HCT116 (cell line): ENCODE data around the gene DMGDH. TPM values are rescaled to one million over a fixed set of nuclear protein-coding genes. Genes with fewer than 3 reads are reported as not detected.

Experiments used
- ATAC-seq: fragments of 200-7000 bp; cut with Tn5 transposase; 2 replicates; pipeline ENCODE4 v1.9.1; 2020; ENCODE audit warnings: mild to moderate bottlenecking, moderate library complexity
- BruUV-seq: library from RNA; stranded (reverse); fragments of 400-500 nt; replicated peaks from 2 replicates; lab custom pipeline; 2021; lab: Mats Ljungman, UMichigan
- CTCF ChIA-PET: fragments of 300-600 bp; sonication (Branson Sonifier 250); formaldehyde crosslinking; loops from one replicate; lab custom pipeline; 2021; ENCODE audit warnings: antibody characterized with exemption; lab: Charles Lee
- POLR2A ChIA-PET: fragments of 300-600, 350-600 bp; sonication (Branson Sonifier 250); formaldehyde crosslinking; loops from one replicate; lab custom pipeline; 2021; ENCODE audit warnings: antibody characterized with exemption; lab: Charles Lee
- RAD21 ChIA-PET, 2 experiments: fragments of 300-600 bp; sonication (Branson Sonifier 250); formaldehyde crosslinking; loops; one replicate each; lab custom pipeline; 2023; ENCODE audit warnings: low total read pairs in 2 of 2; ENCODE audit not compliant: uncharacterized antibody in 2 of 2, unreplicated experiment in 2 of 2, low non-redundant PET in 1 of 2; lab: Charles Lee
- DNase-seq: peaks from one replicate; pipeline ENCODE4 v3.0.0-alpha.2; 2010; ENCODE audit warnings: low read depth, low spot score
- H2AFZ ChIP-seq: fragments of 200-600 bp; shearing (Covaris generic), sonication (generic); 2 replicates; pipeline ENCODE4 v1.6.1; 2017; ENCODE audit warnings: low read depth, mixed run types, mixed read lengths, antibody characterized with exemption, low read length; ENCODE audit not compliant: poor library complexity, severe bottlenecking
- H3K27ac ChIP-seq: 2 replicates; pipeline ENCODE4 v1.5.1; 2012; ENCODE audit warnings: low read depth, low read length
- H3K27me3 ChIP-seq: fragments of 200-600 bp; sonication (generic); 2 replicates; pipeline ENCODE4 v1.6.1; 2016; ENCODE audit warnings: mixed run types, low read length, mixed read lengths; ENCODE audit not compliant: insufficient read depth
- H3K36me3 ChIP-seq, 2 experiments: fragments of 200-500 bp in 1 of 2; fragments of 200-600 bp in 1 of 2; sonication (Bioruptor generic) in 1 of 2; sonication (generic) in 1 of 2; 2 replicates each; pipeline versions ENCODE4 v1.5.1 to v1.6.1; 2014 to 2016; ENCODE audit warnings: low read length in 2 of 2, inconsistent platforms in 1 of 2, mixed read lengths in 1 of 2, mixed run types in 1 of 2; ENCODE audit not compliant: insufficient read depth in 2 of 2, control insufficient read depth in 1 of 2
- H3K4me1 ChIP-seq, 2 experiments: fragments of 200-600 bp in 1 of 2; sonication (generic) in 1 of 2; 2 replicates each; pipeline versions ENCODE4 v1.5.1 to v1.6.1; 2012 to 2017; ENCODE audit warnings: low read length in 2 of 2, inconsistent platforms in 1 of 2, mild to moderate bottlenecking in 1 of 2, mixed read lengths in 1 of 2, mixed run types in 1 of 2, moderate library complexity in 1 of 2; ENCODE audit not compliant: insufficient read depth in 2 of 2, control insufficient read depth in 1 of 2
- H3K4me2 ChIP-seq: fragments of 200-600 bp; sonication (generic); 2 replicates; pipeline ENCODE4 v1.6.1; 2017; ENCODE audit warnings: mixed run types, low read length, mixed read lengths
- H3K4me3 ChIP-seq, 2 experiments: fragments of 200-600 bp in 1 of 2; sonication (generic) in 1 of 2; replicated peaks in 1 of 2; 2 replicates each; pipeline ENCODE4 v1.5.1; 2011 to 2016; ENCODE audit warnings: low read length in 2 of 2, control low read depth in 1 of 2, low read depth in 1 of 2, mild to moderate bottlenecking in 1 of 2, mixed read lengths in 1 of 2, mixed run types in 1 of 2
- H3K79me2 ChIP-seq: fragments of 200-600 bp; sonication (generic); 2 replicates; pipeline ENCODE4 v1.6.1; 2017; ENCODE audit warnings: mild to moderate bottlenecking, mixed run types, low read length, moderate library complexity, mixed read lengths; ENCODE audit not compliant: insufficient read depth
- H3K9ac ChIP-seq: fragments of 200-600 bp; sonication (generic); 2 replicates; pipeline ENCODE4 v1.6.1; 2016; ENCODE audit warnings: low read length, mixed read lengths
- H3K9me2 ChIP-seq: fragments of 200-600 bp; sonication (generic), shearing (Covaris generic); 2 replicates; pipeline ENCODE4 v1.6.1; 2017; ENCODE audit warnings: mixed run types, mild to moderate bottlenecking, moderate library complexity; ENCODE audit not compliant: insufficient read depth
- H3K9me3 ChIP-seq, 2 experiments: fragments of 200-500 bp in 1 of 2; fragments of 200-600 bp in 1 of 2; sonication (Bioruptor generic) in 1 of 2; sonication (generic) in 1 of 2; 2 replicates each; pipeline ENCODE4 v1.6.1; 2014 to 2017; ENCODE audit warnings: low read length in 2 of 2, mixed read lengths in 2 of 2, inconsistent platforms in 1 of 2, low read depth in 1 of 2, mild to moderate bottlenecking in 1 of 2, mixed run types in 1 of 2, moderate library complexity in 1 of 2; ENCODE audit not compliant: control insufficient read depth in 1 of 2, insufficient read depth in 1 of 2
- H4K20me1 ChIP-seq: fragments of 200-600 bp; sonication (generic), shearing (Covaris generic); 2 replicates; pipeline ENCODE4 v1.6.1; 2017; ENCODE audit warnings: mixed run types, mild to moderate bottlenecking, moderate library complexity; ENCODE audit not compliant: insufficient read depth
- CBX3 ChIP-seq: IDR thresholded peaks from 2 replicates; pipeline ENCODE4 v1.6.1; 2012; ENCODE audit warnings: low read depth
- CEBPB ChIP-seq: IDR thresholded peaks from 2 replicates; pipeline ENCODE4 v1.6.1; 2012; ENCODE audit warnings: low read depth
- EGR1 ChIP-seq: IDR thresholded peaks from 2 replicates; pipeline ENCODE4 v1.6.1; 2012; ENCODE audit warnings: low read depth
- EZH2 ChIP-seq: fragments of 200-600 bp; sonication (generic); IDR thresholded peaks from 2 replicates; pipeline ENCODE4 v1.6.1; 2017; ENCODE audit warnings: antibody characterized with exemption, mixed run types
- EZH2phosphoT487 ChIP-seq: fragments of 200-600 bp; IDR thresholded peaks from 2 replicates; pipeline ENCODE4 v1.6.1; 2018; ENCODE audit warnings: antibody characterized with exemption, borderline replicate concordance
- FOSL1 ChIP-seq: IDR thresholded peaks from 2 replicates; pipeline ENCODE4 v1.6.1; 2012; ENCODE audit warnings: low read depth
- POLR2A ChIP-seq: IDR thresholded peaks from 2 replicates; pipeline ENCODE4 v1.7.0; 2011; ENCODE audit warnings: borderline replicate concordance; ENCODE audit not compliant: insufficient read depth, insufficient read length; ENCODE audit errors: extremely low read depth
- POLR2AphosphoS5 ChIP-seq: IDR thresholded peaks from 2 replicates; pipeline ENCODE4 v1.6.1; 2011; ENCODE audit warnings: mild to moderate bottlenecking, low read depth, low read length, moderate library complexity
- SIN3A ChIP-seq: IDR thresholded peaks from 2 replicates; pipeline ENCODE4 v1.6.1; 2012; ENCODE audit warnings: low read depth
- SP1 ChIP-seq: IDR thresholded peaks from 2 replicates; pipeline ENCODE4 v1.6.1; 2012; ENCODE audit warnings: low read depth
- SRF ChIP-seq: IDR thresholded peaks from 2 replicates; pipeline ENCODE4 v1.6.1; 2012; ENCODE audit warnings: low read depth
- TCF7L2 ChIP-seq: IDR thresholded peaks from 2 replicates; pipeline ENCODE4 v1.7.0; 2011; ENCODE audit warnings: borderline replicate concordance, inconsistent platforms; ENCODE audit not compliant: insufficient read depth, insufficient read length; ENCODE audit errors: extremely low read depth
- YY1 ChIP-seq: IDR thresholded peaks from 2 replicates; pipeline ENCODE4 v1.6.1; 2011; ENCODE audit warnings: low read length, low read depth, moderate library complexity, mild to moderate bottlenecking; ENCODE audit not compliant: insufficient replicate concordance; ENCODE audit errors: extremely low read depth
- intact Hi-C: fragments of 100-400 bp; cut with micrococcal nuclease; formaldehyde crosslinking; loops from 2 replicates; pipeline ENCODE4 v1.10.0; 2022
- total RNA-seq: library from RNA; stranded (reverse); gene quantifications from one replicate; pipeline ENCODE4 v1.2.1, GENCODE V29; 2021; ENCODE audit not compliant: unreplicated experiment
- TF ChIP-seq, protein P1 (sequence below): IDR thresholded peaks from 2 replicates; pipeline ENCODE4 v1.6.1; 2012
- TF ChIP-seq, protein P2 (sequence below): IDR thresholded peaks from 2 replicates; pipeline ENCODE4 v1.6.1; 2012; ENCODE audit warnings: low read depth
- TF ChIP-seq, protein P3 (sequence below): IDR thresholded peaks from 2 replicates; pipeline ENCODE4 v1.6.1; 2011; ENCODE audit warnings: mild to moderate bottlenecking, low read length, moderate library complexity; ENCODE audit not compliant: insufficient replicate concordance; ENCODE audit errors: extremely low read depth

Gene DMGDH
- total RNA-seq, 1 experiment from 2014 or later = 2.3 TPM

DNA sequence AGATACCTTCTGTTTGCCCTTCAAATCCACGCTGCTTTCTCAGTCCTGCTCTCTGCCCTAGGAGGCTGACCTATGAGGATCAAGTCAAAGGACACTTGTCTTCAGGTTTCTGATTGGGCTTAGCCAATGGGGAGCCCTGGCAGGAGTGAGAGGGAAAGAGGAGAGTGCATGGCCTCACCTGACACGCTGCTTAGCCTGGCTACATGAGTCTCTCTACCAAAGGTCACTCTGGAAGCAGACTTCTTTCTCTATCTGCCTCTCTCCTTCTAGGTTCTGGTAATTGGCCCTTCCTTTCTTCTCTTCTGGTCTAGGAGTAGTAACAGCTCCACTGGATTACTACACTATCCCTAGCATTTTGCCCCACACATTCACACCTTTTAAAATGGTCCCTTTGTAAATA, 97.5 kb downstream of the DMGDH start:
- no peak for ATAC-seq
- no peaks in the 10 kb centered on the region for H3K4me1 ChIP-seq
- no peaks in the 10 kb centered on the region for H3K27me3 ChIP-seq
- ChIA-PET POLR2A (no interaction called here), RAD21 (no interaction called here), CTCF (no interaction called here)
- no peak overlapping the region for H3K4me3 ChIP-seq
- no peaks in the 10 kb centered on the region for H4K20me1 ChIP-seq
- H3K36me3 ChIP-seq = no peaks in the 10 kb centered on the region
- BruUV-seq = no TSS peak
- TF ChIP-seq TCF7L2 = no peak
- TF ChIP-seq, protein P1, sequence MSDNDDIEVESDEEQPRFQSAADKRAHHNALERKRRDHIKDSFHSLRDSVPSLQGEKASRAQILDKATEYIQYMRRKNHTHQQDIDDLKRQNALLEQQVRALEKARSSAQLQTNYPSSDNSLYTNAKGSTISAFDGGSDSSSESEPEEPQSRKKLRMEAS = no peak
- intact Hi-C loops = no loop called here
- no peak for DNase-seq
- H3K4me2 ChIP-seq = no peak overlapping the region
- H3K9me3 ChIP-seq = no peaks in the 10 kb centered on the region
- no peaks in the 10 kb centered on the region for H3K79me2 ChIP-seq
- no peak overlapping the region for H3K27ac ChIP-seq
- H2AFZ ChIP-seq = no peak overlapping the region
- H3K9ac ChIP-seq = no peak overlapping the region
- no peaks in the 10 kb centered on the region for H3K9me2 ChIP-seq

DNA sequence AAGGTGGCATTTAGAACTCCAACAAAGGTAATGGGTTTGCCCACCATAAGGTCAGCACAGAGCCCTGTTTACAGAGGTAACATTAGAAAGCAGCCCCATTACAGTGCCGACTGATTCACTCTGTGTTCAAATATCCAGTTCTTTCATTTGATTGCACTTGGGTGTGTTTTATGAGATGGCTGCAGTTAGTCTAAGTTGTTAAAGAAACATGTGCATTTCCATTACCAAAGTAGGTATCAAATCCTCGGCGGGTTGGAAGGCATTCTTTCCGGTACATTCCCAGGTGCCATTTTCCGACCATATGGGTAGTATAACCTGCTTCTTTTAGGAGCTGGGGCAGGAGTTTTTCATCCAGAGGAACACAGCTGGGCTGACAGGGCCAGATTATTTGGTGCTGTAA, 100.7 kb downstream of the DMGDH start:
- H3K9ac ChIP-seq = no peak overlapping the region
- no peaks in the 10 kb centered on the region for H3K36me3 ChIP-seq
- no peak overlapping the region for H3K4me2 ChIP-seq
- no peaks in the 10 kb centered on the region for H4K20me1 ChIP-seq
- ChIA-PET CTCF (interaction anchor here (4.3 kb wide), 1 partner anchor 69 kb away, joined by 58 read pairs; no protein-coding TSS in a partner anchor), POLR2A (no interaction called here), RAD21 (no interaction called here)
- intact Hi-C loops = no loop called here
- DNase-seq = no peak
- no TSS peak for BruUV-seq
- H2AFZ ChIP-seq = no peak overlapping the region
- H3K9me3 ChIP-seq = no peaks in the 10 kb centered on the region
- ATAC-seq = no peak
- H3K27me3 ChIP-seq = no peaks in the 10 kb centered on the region
- no peak overlapping the region for H3K27ac ChIP-seq
- no peak overlapping the region for H3K4me3 ChIP-seq
- no peaks in the 10 kb centered on the region for H3K4me1 ChIP-seq
- H3K9me2 ChIP-seq = no peaks in the 10 kb centered on the region
- H3K79me2 ChIP-seq = no peaks in the 10 kb centered on the region
- TF ChIP-seq POLR2AphosphoS5 (no peak), EZH2phosphoT487 (no peak), TCF7L2 (no peak), CBX3 (no peak), FOSL1 (no peak), SRF (no peak), CEBPB (no peak), EGR1 (no peak), POLR2A (no peak), YY1 (no peak), SIN3A (no peak), SP1 (no peak), EZH2 (no peak)
- TF ChIP-seq, protein P2, sequence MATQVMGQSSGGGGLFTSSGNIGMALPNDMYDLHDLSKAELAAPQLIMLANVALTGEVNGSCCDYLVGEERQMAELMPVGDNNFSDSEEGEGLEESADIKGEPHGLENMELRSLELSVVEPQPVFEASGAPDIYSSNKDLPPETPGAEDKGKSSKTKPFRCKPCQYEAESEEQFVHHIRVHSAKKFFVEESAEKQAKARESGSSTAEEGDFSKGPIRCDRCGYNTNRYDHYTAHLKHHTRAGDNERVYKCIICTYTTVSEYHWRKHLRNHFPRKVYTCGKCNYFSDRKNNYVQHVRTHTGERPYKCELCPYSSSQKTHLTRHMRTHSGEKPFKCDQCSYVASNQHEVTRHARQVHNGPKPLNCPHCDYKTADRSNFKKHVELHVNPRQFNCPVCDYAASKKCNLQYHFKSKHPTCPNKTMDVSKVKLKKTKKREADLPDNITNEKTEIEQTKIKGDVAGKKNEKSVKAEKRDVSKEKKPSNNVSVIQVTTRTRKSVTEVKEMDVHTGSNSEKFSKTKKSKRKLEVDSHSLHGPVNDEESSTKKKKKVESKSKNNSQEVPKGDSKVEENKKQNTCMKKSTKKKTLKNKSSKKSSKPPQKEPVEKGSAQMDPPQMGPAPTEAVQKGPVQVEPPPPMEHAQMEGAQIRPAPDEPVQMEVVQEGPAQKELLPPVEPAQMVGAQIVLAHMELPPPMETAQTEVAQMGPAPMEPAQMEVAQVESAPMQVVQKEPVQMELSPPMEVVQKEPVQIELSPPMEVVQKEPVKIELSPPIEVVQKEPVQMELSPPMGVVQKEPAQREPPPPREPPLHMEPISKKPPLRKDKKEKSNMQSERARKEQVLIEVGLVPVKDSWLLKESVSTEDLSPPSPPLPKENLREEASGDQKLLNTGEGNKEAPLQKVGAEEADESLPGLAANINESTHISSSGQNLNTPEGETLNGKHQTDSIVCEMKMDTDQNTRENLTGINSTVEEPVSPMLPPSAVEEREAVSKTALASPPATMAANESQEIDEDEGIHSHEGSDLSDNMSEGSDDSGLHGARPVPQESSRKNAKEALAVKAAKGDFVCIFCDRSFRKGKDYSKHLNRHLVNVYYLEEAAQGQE = no peak
- TF ChIP-seq, protein P3, sequence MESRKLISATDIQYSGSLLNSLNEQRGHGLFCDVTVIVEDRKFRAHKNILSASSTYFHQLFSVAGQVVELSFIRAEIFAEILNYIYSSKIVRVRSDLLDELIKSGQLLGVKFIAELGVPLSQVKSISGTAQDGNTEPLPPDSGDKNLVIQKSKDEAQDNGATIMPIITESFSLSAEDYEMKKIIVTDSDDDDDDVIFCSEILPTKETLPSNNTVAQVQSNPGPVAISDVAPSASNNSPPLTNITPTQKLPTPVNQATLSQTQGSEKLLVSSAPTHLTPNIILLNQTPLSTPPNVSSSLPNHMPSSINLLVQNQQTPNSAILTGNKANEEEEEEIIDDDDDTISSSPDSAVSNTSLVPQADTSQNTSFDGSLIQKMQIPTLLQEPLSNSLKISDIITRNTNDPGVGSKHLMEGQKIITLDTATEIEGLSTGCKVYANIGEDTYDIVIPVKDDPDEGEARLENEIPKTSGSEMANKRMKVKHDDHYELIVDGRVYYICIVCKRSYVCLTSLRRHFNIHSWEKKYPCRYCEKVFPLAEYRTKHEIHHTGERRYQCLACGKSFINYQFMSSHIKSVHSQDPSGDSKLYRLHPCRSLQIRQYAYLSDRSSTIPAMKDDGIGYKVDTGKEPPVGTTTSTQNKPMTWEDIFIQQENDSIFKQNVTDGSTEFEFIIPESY = no peak
- TF ChIP-seq, protein P1 = no peak
